OCI-LY3 (cell line): ENCODE data around the gene MFSD6.
"Not testable (repeated sequence)": the region's sequence is repeated elsewhere in the genome, so short reads cannot be mapped to it uniquely, and the experiment has no call there.

ENCODE experiments used
- H2AFZ ChIP-seq: fragments of 200-600, 300-600 bp; shearing (Covaris generic); 2 replicates; pipeline ENCODE4 v1.6.0; 2014; ENCODE audit warnings: antibody characterized with exemption, low read depth, low read length
- H3K27ac ChIP-seq: fragments of 200-600, 300-600 bp; sonication (generic); 2 replicates; pipeline ENCODE4 v1.5.1; 2014; ENCODE audit warnings: mild to moderate bottlenecking, low read length, moderate library complexity, mixed read lengths
- H3K27me3 ChIP-seq: fragments of 200-600, 300-600 bp; sonication (generic); 2 replicates; pipeline ENCODE4 v1.6.1; 2014; ENCODE audit warnings: low read depth, low read length, mixed read lengths
- H3K36me3 ChIP-seq: fragments of 200-600, 300-600 bp; sonication (generic); replicated peaks from 2 replicates; pipeline ENCODE3; 2014; ENCODE audit warnings: low read depth, low read length, mixed read lengths
- H3K4me1 ChIP-seq: fragments of 300-600, 200-600 bp; sonication (generic); 2 replicates; pipeline ENCODE4 v1.6.1; 2014; ENCODE audit warnings: low read length, mixed read lengths
- H3K4me2 ChIP-seq: fragments of 200-600, 300-600 bp; sonication (generic); 2 replicates; pipeline ENCODE4 v1.6.1; 2014; ENCODE audit warnings: low read length, mixed read lengths
- H3K4me3 ChIP-seq: fragments of 300-600, 200-600 bp; sonication (generic); 2 replicates; pipeline ENCODE4 v1.5.1; 2014; ENCODE audit warnings: antibody characterized with exemption, mild to moderate bottlenecking, low read length, moderate library complexity
- H3K79me2 ChIP-seq: fragments of 300-600, 200-600 bp; shearing (Covaris generic); 2 replicates; pipeline ENCODE4 v1.6.1; 2014; ENCODE audit warnings: mild to moderate bottlenecking, low read length, mixed read lengths
- H3K9ac ChIP-seq: fragments of 300-600, 200-600 bp; shearing (Covaris generic); 2 replicates; pipeline ENCODE4 v1.6.0; 2014; ENCODE audit warnings: mild to moderate bottlenecking, low read length, moderate library complexity
- H3K9me3 ChIP-seq: fragments of 200-600, 300-600 bp; shearing (Covaris generic); 2 replicates; pipeline ENCODE4 v1.6.1; 2014; ENCODE audit warnings: low read length, mixed read lengths; ENCODE audit not compliant: insufficient read depth
- H4K20me1 ChIP-seq: fragments of 200-600, 300-600 bp; sonication (generic); 2 replicates; pipeline ENCODE4 v1.6.1; 2016; ENCODE audit warnings: low read length, mixed read lengths; ENCODE audit not compliant: insufficient read depth
- EZH2phosphoT487 ChIP-seq: fragments of 200-600 bp; shearing (Covaris generic); IDR thresholded peaks from 2 replicates; pipeline ENCODE4 v1.6.1; 2018; ENCODE audit warnings: antibody characterized with exemption, mixed run types, low read depth
- TF ChIP-seq, protein P1 (sequence below): fragments of 200-600, 300-600 bp; sonication (generic); IDR thresholded peaks from 2 replicates; pipeline ENCODE4 v1.5.1; 2014; ENCODE audit warnings: antibody characterized with exemption, low read length, low read depth

Gene MFSD6

DNA sequence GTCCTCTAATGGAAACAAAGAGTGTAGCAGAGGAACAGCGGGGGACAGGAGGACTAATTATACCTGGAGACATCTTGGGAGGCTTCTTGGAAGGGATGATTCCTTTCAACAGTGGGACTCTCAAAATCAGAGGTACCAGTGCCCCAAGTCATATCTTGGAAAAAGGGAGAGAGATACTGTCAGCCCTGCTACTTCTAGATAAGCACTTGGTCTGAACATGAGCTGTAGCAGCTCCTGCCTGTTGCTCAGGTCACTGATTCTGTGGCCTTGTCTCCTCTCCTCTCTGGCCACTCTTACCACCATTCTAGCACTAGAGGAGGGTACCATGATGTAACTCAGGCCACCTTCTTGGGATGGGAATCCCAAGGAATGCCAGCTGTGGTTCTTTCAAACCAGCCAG, 54.5 kb downstream of the MFSD6 start:
- no peak overlapping the region for H3K9ac ChIP-seq
- no peaks in the 10 kb centered on the region for H3K27me3 ChIP-seq
- no peaks in the 10 kb centered on the region for H3K79me2 ChIP-seq
- H3K4me1 ChIP-seq: no peaks in the 10 kb centered on the region
- TF ChIP-seq EZH2phosphoT487: no peak
- TF ChIP-seq, protein P1, sequence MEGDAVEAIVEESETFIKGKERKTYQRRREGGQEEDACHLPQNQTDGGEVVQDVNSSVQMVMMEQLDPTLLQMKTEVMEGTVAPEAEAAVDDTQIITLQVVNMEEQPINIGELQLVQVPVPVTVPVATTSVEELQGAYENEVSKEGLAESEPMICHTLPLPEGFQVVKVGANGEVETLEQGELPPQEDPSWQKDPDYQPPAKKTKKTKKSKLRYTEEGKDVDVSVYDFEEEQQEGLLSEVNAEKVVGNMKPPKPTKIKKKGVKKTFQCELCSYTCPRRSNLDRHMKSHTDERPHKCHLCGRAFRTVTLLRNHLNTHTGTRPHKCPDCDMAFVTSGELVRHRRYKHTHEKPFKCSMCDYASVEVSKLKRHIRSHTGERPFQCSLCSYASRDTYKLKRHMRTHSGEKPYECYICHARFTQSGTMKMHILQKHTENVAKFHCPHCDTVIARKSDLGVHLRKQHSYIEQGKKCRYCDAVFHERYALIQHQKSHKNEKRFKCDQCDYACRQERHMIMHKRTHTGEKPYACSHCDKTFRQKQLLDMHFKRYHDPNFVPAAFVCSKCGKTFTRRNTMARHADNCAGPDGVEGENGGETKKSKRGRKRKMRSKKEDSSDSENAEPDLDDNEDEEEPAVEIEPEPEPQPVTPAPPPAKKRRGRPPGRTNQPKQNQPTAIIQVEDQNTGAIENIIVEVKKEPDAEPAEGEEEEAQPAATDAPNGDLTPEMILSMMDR: no peak
- no peaks in the 10 kb centered on the region for H3K9me3 ChIP-seq
- H3K36me3 ChIP-seq: no peaks in the 10 kb centered on the region
- no peaks in the 10 kb centered on the region; the same call in 1 of the 2 replicates for H4K20me1 ChIP-seq
- no peak overlapping the region for H3K4me2 ChIP-seq
- no peak overlapping the region for H3K27ac ChIP-seq
- no peak overlapping the region for H3K4me3 ChIP-seq
- no peak overlapping the region for H2AFZ ChIP-seq

DNA sequence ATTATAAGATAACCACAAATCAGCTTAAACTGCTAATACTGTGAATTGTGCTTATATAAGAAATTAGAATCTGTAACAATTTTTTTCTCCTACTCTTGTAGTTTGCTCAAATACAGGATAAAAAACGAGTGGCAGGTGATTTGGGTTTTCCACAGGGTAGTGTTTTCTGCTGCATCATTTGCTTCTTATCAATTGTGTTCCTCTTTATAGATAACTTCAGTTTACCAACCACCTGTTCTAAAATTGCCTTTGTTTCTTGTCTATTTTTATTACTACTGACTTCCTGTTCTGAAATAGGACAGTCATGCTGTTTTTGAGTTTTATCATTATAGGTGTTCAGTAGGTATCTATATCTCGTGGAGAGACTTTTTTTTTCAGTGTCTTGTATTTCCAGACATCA, 56.9 kb downstream of the MFSD6 start:
- no peak overlapping the region for H2AFZ ChIP-seq
- no peak overlapping the region for H3K27ac ChIP-seq
- TF ChIP-seq, protein P1: no peak
- TF ChIP-seq EZH2phosphoT487: no peak
- H3K36me3 ChIP-seq: no peaks in the 10 kb centered on the region
- H3K79me2 ChIP-seq: no peaks in the 10 kb centered on the region
- no peaks in the 10 kb centered on the region for H3K27me3 ChIP-seq
- no peak overlapping the region for H3K4me2 ChIP-seq
- no peak overlapping the region for H3K4me3 ChIP-seq
- no peaks in the 10 kb centered on the region; the same call in 1 of the 2 replicates for H4K20me1 ChIP-seq
- H3K4me1 ChIP-seq: no peaks in the 10 kb centered on the region
- no peak overlapping the region for H3K9ac ChIP-seq
- no peaks in the 10 kb centered on the region for H3K9me3 ChIP-seq

DNA sequence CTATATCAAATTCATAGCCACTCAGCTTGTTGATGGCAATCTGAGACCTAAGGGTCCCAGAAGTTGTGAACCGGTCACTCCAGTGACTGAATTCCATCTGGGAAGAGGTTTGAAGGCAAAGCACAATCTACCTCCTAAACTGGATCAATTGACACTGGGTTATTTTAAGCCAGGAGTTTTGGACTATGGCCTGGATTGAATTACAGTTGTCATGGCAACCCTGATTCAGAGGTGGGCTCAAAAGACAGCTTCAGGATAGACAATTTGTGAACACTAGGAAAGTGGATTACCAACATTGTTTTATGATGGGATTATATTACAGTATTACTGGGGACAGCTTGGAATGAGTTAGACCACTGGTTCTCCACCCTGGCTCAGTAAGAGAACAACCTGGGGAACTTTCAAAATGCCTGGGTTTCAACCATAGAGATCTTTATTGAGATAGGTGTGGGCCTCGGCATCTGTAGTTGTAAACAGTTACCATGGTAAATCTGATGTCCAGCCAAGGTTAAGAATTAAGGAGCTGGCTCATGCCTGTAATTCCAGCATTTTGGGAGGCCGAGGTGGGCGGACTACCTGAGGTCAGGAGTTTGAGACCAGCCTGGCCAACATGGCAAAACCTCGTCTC, 58.8 kb downstream of the MFSD6 start:
- H3K9me3 ChIP-seq: no peaks in the 10 kb centered on the region
- no peak for TF ChIP-seq EZH2phosphoT487
- TF ChIP-seq, protein P1: no peak
- H3K27me3 ChIP-seq: no peaks in the 10 kb centered on the region
- H3K9ac ChIP-seq: no peak overlapping the region
- no peak overlapping the region for H3K4me2 ChIP-seq
- no peak overlapping the region for H2AFZ ChIP-seq
- H3K36me3 ChIP-seq: no peaks in the 10 kb centered on the region
- H3K4me1 ChIP-seq: no peaks in the 10 kb centered on the region
- no peaks in the 10 kb centered on the region for H4K20me1 ChIP-seq
- no peak overlapping the region for H3K27ac ChIP-seq
- H3K4me3 ChIP-seq: no peak overlapping the region
- H3K79me2 ChIP-seq: no peaks in the 10 kb centered on the region

DNA sequence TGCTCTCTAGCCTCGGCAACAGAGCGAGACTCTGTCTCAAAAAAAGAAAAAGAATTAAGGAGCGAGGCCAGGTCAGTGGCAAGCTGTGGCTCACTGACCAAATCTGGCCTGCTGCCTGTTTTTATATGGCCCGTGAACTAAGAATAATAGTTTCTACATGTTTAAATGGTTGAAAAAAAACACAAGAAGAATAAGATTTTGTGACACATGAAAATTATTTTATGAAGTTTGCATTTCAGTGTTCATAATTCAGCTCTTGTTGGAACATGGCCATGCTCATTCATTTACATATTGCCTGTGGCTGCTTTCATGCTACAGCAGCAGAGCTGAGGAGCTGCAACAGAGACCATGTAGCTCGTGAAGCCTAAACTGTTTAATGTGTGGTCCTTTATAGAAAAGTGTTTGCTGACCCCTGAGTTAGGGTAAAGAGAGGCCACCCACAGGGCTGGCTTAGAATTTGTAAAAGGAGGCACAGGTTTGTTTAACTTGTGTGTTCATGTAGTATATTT, 59.5 kb downstream of the MFSD6 start:
- Histone ChIP-seq H3K4me1 (no peaks in the 10 kb centered on the region), H3K36me3 (no peaks in the 10 kb centered on the region), H2AFZ (no peak overlapping the region), H3K79me2 (no peaks in the 10 kb centered on the region), H3K27ac (no peak overlapping the region), H3K4me3 (no peak overlapping the region), H4K20me1 (no peaks in the 10 kb centered on the region), H3K9me3 (no peaks in the 10 kb centered on the region), H3K4me2 (no peak overlapping the region), H3K9ac (no peak overlapping the region), H3K27me3 (no peaks in the 10 kb centered on the region)
- TF ChIP-seq, protein P1: no peak
- TF ChIP-seq EZH2phosphoT487: no peak

DNA sequence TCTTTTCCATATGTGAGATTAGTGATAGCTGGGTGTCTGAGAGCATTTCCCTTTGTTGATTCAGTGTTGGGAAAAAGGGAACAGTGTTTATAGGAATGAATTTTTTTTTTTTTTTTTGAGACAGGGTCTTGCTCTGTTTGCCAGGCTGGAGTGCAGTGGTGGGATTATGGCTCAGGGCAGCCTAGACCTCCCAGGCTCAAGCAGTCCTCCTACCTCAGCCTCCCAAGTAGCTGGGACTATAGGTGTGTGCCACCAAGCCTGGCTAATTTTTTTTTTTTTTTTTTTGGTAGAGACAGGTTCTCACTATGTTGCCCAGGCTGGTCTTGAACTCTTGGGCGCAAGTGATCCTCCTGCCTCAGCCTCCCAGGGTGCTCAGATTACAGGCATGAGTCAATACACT, 60.2 kb downstream of the MFSD6 start:
- not testable (repeated sequence) for H3K9me3 ChIP-seq, H3K36me3 ChIP-seq, H2AFZ ChIP-seq, H3K79me2 ChIP-seq, H3K9ac ChIP-seq, H3K4me3 ChIP-seq, H4K20me1 ChIP-seq, H3K4me2 ChIP-seq, H3K27ac ChIP-seq, H3K27me3 ChIP-seq, H3K4me1 ChIP-seq
